ENCODE results near the gene GFPT2.

DNA sequence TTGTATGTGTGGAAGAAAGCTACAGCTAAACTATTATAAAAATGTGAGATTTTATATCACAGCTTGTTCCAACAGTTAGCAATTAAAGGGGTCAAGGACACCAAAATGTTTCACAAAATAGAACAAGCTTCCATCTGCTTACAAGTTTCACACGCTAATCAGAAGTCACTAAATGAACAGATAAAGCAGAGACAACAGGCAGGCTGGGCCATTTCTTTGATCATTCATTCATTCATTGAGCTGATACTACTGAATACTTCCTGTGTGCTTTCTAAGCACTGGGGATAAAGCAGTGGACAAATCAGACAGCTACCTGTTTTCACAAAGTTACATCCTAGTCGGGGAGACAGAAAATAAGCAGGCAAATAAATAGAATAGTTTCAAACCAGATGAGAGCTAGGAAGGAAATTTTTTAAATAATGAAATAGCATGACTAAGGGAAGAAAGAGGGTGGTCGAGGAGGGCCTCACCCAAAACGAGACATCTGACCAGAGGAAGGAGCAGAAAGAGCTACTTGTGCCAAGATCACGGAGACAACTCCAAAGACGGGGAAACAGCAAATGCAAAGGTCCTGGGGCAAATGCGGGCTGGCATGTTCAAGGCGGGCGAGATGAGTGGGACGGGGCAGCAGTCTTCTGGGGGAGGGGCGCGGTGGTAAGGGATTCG is 62.4 kb downstream of the GFPT2 start:
- TF ChIP-seq EZH2 (IDR thresholded peaks at IDR 0.05; ENCODE audit: borderline replicate concordance, low read depth, low read length, severe bottlenecking), result no peak
- TF ChIP-seq, protein P1, sequence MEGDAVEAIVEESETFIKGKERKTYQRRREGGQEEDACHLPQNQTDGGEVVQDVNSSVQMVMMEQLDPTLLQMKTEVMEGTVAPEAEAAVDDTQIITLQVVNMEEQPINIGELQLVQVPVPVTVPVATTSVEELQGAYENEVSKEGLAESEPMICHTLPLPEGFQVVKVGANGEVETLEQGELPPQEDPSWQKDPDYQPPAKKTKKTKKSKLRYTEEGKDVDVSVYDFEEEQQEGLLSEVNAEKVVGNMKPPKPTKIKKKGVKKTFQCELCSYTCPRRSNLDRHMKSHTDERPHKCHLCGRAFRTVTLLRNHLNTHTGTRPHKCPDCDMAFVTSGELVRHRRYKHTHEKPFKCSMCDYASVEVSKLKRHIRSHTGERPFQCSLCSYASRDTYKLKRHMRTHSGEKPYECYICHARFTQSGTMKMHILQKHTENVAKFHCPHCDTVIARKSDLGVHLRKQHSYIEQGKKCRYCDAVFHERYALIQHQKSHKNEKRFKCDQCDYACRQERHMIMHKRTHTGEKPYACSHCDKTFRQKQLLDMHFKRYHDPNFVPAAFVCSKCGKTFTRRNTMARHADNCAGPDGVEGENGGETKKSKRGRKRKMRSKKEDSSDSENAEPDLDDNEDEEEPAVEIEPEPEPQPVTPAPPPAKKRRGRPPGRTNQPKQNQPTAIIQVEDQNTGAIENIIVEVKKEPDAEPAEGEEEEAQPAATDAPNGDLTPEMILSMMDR (IDR thresholded peaks at IDR 0.05; ENCODE audit: borderline replicate concordance, extremely low read depth, low read length, poor library complexity, severe bottlenecking), result no peak

Measured in DND-41 (cell line).